Heart right ventricle (tissue), 16 donors: ENCODE measurements around the gene URAD. TPM values are rescaled to one million over a fixed set of nuclear protein-coding genes. Genes with fewer than 3 reads are reported as not detected.
A peak's percentile ranks its signal among the peaks of the same experiment; 100 is the strongest.

Experiments
- ATAC-seq, 8 donors: fragments of 200-7000 bp; cut with Tn5 transposase; one replicate each; pipeline ENCODE4 v1.9.1; 2020; ENCODE audit warnings: mild to moderate bottlenecking in 8 of 8, moderate library complexity in 8 of 8, moderate number of reproducible peaks in 1 of 8
- DNase-seq, 2 donors: peaks; one replicate each; pipeline ENCODE4 v3.0.0-alpha.2; 2020
- H3K27ac ChIP-seq, 10 donors: fragments of 200-600 bp; sonication (generic) in 2 of 10; one replicate each; pipeline versions ENCODE4 v1.5.0 to v1.8.0; 2020 to 2022; ENCODE audit warnings: mild to moderate bottlenecking in 3 of 10
- H3K27me3 ChIP-seq, 7 donors: fragments of 200-600 bp; one replicate each; pipeline ENCODE4 v1.8.0; 2021 to 2022; ENCODE audit warnings: mild to moderate bottlenecking in 2 of 7
- H3K36me3 ChIP-seq, 9 donors: fragments of 200-600 bp; sonication (generic) in 1 of 9; one replicate each; pipeline versions ENCODE4 v1.5.0 to v1.8.0; 2020 to 2022; ENCODE audit warnings: mild to moderate bottlenecking in 2 of 9
- H3K4me1 ChIP-seq, 9 donors: fragments of 200-600 bp; sonication (generic) in 1 of 9; one replicate each; pipeline versions ENCODE4 v1.5.0 to v1.8.0; 2020 to 2022; ENCODE audit warnings: mild to moderate bottlenecking in 4 of 9
- H3K4me3 ChIP-seq, 10 donors: fragments of 200-600 bp; sonication (generic) in 2 of 10; one replicate each; pipeline versions ENCODE4 v1.5.0 to v1.8.0; 2020 to 2022; ENCODE audit warnings: mild to moderate bottlenecking in 7 of 10, moderate library complexity in 2 of 10
- H3K9me3 ChIP-seq, 11 donors: fragments of 200-600 bp in 10 of 11; sonication (generic) in 2 of 11; one replicate each; pipeline versions ENCODE4 v1.5.0 to v1.8.0; 2013 to 2022; ENCODE audit warnings: mild to moderate bottlenecking in 2 of 11, control low read depth in 1 of 11, moderate library complexity in 1 of 11
- WGBS, 2 donors: extraction: QIAGEN DNeasy Blood & Tissue Kit; methylation state at CpG; one replicate each; pipeline ENCODE4 v1.1.7; 2013; ENCODE audit warnings: inconsistent platforms in 1 of 2; 5-methylcytosine and 5-hydroxymethylcytosine counted together
- intact Hi-C, 10 donors: fragments of 100-400 bp; cut with DNase I; formaldehyde crosslinking; loops; one replicate each; pipeline versions ENCODE4 v1.11.1 to v1.14.2; 2022
- polyA plus RNA-seq, 2 donors: library from polyadenylated mRNA; stranded (reverse); fragments of 200-250 nt; gene quantifications; one replicate each; pipeline ENCODE4 v1.2.3, GENCODE V29; 2013
- total RNA-seq, 10 donors: library from RNA; stranded (reverse); fragmentation: NEBNext Ultra II Directional in 3 of 10; extraction: Animal tissue kit (Norgen Biotek cat#: 25700) in 3 of 10; gene quantifications; one replicate each; pipeline versions ENCODE4 v1.2.1 to v1.2.4, GENCODE V29; 2021 to 2023
- TF ChIP-seq, protein P1 (sequence below), 9 donors: fragments of 200-600 bp; sonication (generic) in 2 of 9; IDR thresholded peaks; one replicate each; pipeline versions ENCODE4 v1.5.0 to v1.8.0; 2021 to 2022; ENCODE audit warnings: antibody characterized with exemption in 9 of 9, mild to moderate bottlenecking in 5 of 9, moderate library complexity in 1 of 9
- donor health status: Arrhythmogenic right ventricular cardiomyopathy.
- donor health status: ischemic (EF 13 %, LVEDD 7.1; RV severe dilation, severe dysfunction).
- donor health status: healthy with polysubstance abuse.
- donor health status: DM: no; HTN: yes; CAD: no.
- donor health status: DM: no; HTN: no; CAD: no.
- donor health status: ischemic (EF 25% LVEDD 6.9; RV normal size, moderate dysfunction).
- donor health status: ischemic (EF 25% LVEDD 5.7; RV mildly dilated, moderate dysfunction).
- donor health status: healthy.
- donor health status: DM: yes; HTN: yes; CAD: no.
- donor health status: Ischemic cardiomyopathy.
- donor health status: ischemic (EF 35%, LVEDD 5.7; RV mildly dilated, moderate dysfunction).
- donor health status: nonischemic (EF 11% LVEDD 7.7; RV severe dilation, severe dysfunction).
- donor health status: DM: yes; HTN: yes; CAD: no.
- donor health status: PGD.
- donor health status: ischemic (EF 29% LVEDD 5.4; RV normal size, mild dysfunction).
- donor health status: nonischemic (EF 23%, LVEDD 6.1; RV moderate dilation, normal function).

The URAD gene
- total and polyA plus RNA-seq, 12 donors = 0.07 TPM; not detected in 11

DNA sequence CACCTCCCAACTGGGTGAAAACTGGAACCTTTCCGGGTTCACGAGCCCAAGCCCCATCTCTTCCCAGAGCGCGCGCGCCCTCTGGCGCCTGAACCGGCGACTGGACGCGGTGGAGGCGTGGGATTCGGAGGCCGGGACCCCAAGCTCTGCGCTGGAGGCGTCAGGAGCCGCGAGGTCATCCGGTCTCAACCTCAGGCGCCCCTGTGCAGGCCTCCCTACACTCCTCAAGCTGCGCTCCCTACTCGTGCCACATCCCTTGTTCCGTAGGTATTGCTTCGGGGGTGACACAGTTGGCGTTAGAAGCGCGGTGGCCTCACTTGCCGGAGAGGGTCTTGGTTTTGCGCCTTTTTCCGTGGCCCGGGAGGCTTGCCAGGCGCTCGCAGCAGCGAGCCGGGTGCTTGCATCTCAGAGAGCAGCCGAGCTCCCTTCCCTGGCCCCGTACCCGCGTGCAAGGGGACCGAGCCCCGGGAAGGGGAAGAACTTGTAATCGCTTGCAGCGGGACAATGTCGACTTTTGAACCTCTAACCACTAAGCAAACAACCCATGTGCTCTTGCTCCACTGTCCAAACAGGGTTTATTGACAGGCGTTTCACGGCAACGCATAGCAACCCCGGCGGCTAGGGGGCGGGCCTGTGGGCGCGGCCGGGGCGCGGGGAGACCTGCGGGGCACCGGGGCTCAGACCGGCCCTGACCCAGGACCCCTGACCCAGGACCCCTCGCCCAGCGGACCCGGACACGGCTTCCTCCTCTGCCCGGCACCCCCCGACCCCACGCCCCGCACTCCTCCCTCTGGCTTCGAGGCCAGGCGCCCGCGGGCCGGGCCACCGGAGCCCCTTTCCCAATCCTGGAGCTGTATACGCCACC, 27.9 kb downstream of the URAD start:
- DNase-seq = peak; percentile 11 to 52
- Histone ChIP-seq H3K4me3 (peak overlapping the region; percentile 0 to 46 (median 34)), H3K27me3 (peaks cover 22 to 100% (median 100%) of the 10 kb centered on the region in 7 donors)

DNA sequence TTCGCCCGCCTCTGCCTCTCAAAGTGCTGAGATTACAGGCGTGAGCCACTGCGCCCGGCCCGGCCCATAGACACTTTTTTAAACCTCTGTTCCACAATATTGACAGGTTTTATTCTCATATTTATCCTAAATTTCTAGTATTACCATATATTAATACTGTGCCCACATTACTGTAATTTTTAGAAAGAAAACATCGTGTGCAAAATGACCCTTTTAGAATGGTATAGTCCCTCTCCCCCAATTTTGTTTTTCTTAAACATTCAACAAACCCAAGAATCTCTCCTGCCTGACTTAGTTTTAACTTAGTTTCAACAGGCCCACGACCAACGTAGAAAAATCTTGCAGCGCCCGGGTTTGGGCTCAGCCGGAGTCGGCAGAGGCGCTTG, 28.5 kb downstream of the URAD start:
- TF ChIP-seq, protein P1, sequence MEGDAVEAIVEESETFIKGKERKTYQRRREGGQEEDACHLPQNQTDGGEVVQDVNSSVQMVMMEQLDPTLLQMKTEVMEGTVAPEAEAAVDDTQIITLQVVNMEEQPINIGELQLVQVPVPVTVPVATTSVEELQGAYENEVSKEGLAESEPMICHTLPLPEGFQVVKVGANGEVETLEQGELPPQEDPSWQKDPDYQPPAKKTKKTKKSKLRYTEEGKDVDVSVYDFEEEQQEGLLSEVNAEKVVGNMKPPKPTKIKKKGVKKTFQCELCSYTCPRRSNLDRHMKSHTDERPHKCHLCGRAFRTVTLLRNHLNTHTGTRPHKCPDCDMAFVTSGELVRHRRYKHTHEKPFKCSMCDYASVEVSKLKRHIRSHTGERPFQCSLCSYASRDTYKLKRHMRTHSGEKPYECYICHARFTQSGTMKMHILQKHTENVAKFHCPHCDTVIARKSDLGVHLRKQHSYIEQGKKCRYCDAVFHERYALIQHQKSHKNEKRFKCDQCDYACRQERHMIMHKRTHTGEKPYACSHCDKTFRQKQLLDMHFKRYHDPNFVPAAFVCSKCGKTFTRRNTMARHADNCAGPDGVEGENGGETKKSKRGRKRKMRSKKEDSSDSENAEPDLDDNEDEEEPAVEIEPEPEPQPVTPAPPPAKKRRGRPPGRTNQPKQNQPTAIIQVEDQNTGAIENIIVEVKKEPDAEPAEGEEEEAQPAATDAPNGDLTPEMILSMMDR (IDR thresholded peaks at IDR 0.05) = no peak
- intact Hi-C loops = loop anchor here in 4 of 10 donors (10.0 kb wide), 1 partner anchor 125 kb away; no protein-coding TSS in a partner anchor
- no peaks in the 10 kb centered on the region for H3K36me3 ChIP-seq
- H3K27ac ChIP-seq = no peak overlapping the region
- DNase-seq = no peak
- WGBS, 2 donors = 7 to 8% methylated on average over 14 of the region's 14 CpGs
- H3K9me3 ChIP-seq = no peaks in the 10 kb centered on the region
- H3K4me3 ChIP-seq = peak overlapping the region in 9 of 10 donors; percentile 0 to 46 (median 34)
- peaks cover 26 to 100% (median 100%) of the 10 kb centered on the region in 7 donors for H3K27me3 ChIP-seq
- ATAC-seq = no peak
- H3K4me1 ChIP-seq = peaks cover 3 to 22% (median 17%) of the 10 kb centered on the region in 9 donors

More for the DNA sequence above, 27.9 kb downstream of the URAD start:
- Histone ChIP-seq H3K27ac (no peak overlapping the region), H3K9me3 (no peaks in the 10 kb centered on the region), H3K36me3 (no peaks in the 10 kb centered on the region), H3K4me1 (peaks cover 3 to 22% (median 17%) of the 10 kb centered on the region in 9 donors)
- 1% methylated on average over 69 to 73 of the region's 73 CpGs for WGBS, 2 donors
- ATAC-seq = peak; percentile 16 to 78 (median 48)
- intact Hi-C loops = no loop called here
- TF ChIP-seq, protein P1 (IDR thresholded peaks at IDR 0.05) = peak in 8 of 9 donors; percentile 12 to 54 (median 44)

DNA sequence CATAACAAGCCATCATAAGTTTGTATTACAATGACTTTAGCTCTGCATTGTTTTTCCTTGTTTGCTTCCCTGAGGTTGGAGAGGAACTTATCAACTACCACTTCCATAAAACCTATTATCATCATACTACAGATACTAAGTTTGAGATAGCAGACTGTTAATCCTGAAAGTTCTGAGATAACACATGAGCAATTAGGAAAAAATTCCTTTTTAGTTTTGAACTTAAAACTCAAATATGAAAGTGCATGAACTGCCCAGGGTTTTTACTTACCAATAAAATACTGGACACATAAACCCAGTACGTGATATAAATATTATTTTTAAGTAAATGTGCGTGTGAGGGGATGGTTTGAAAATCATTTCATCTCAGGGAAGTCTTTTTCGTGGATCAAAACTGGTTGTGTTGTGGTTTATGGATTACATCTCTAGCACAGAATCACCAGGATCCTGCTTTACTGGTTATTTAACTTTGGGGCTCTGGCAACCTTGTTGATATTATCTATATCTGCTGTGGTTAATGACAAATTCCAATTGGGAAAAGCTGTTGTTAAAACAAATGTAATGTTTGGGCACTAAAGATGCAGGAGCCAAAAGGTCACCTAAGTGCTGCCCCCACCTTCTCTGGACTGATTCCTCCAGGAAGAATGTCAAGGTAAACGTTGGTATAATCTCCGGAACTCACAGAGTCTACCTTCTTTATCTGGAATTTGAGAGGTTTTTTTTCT, 31.8 kb downstream of the URAD start:
- ATAC-seq (no peak), DNase-seq (no peak)
- H3K36me3 ChIP-seq = no peaks in the 10 kb centered on the region
- no peaks in the 10 kb centered on the region for H3K9me3 ChIP-seq
- H3K27ac ChIP-seq = no peak overlapping the region
- intact Hi-C loops = loop anchor here in 4 of 10 donors (10.0 kb wide), 1 partner anchor 122 kb away; no protein-coding TSS in a partner anchor
- TF ChIP-seq, protein P1 (IDR thresholded peaks at IDR 0.05) = no peak
- 18 to 22% methylated on average over 5 of the region's 5 CpGs for WGBS, 2 donors
- H3K27me3 ChIP-seq = peaks cover 34 to 100% (median 100%) of the 10 kb centered on the region in 7 donors
- no peak overlapping the region for H3K4me3 ChIP-seq
- peaks cover 5 to 36% (median 33%) of the 10 kb centered on the region in 9 donors for H3K4me1 ChIP-seq

DNA sequence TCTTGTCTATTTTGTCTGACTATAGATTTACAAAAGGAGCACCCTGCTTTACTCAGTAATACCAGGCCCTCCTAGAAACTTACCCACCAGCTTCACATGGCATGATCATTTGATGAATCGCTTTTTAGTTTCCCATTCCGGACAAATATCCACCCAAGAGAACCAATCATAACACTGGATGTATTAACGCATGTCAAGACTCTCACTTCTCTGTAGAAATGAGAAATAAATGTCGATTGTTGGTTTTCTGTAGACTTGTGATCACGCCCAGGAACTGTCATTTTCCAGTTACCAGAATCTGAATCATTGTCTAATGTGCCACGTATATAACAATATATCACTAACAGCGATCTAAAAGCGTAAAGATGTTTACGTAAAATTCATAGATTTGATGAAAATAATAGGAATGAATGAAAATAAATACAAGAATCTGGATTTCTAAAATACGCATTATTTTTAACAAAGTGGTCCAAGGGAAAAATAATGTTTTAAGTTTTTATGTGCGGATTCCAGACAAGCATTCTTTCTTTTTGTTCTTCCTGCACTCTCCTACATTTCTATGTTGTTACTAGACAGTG, 33.4 kb downstream of the URAD start:
- intact Hi-C loops = loop anchor here in 4 of 10 donors (10.0 kb wide), 1 partner anchor 120 kb away; no protein-coding TSS in a partner anchor
- 42 to 44% methylated on average over 11 of the region's 11 CpGs for WGBS, 2 donors
- no peak overlapping the region for H3K4me3 ChIP-seq
- H3K4me1 ChIP-seq = peaks cover 2 to 24% (median 20%) of the 10 kb centered on the region in 9 donors
- ATAC-seq = no peak
- no peak for DNase-seq
- no peak overlapping the region for H3K27ac ChIP-seq
- TF ChIP-seq, protein P1 (IDR thresholded peaks at IDR 0.05) = no peak
- H3K9me3 ChIP-seq = peaks cover 0 to 5% (median 0%) of the 10 kb centered on the region in 11 donors
- peaks cover 27 to 100% (median 96%) of the 10 kb centered on the region in 7 donors for H3K27me3 ChIP-seq
- H3K36me3 ChIP-seq = no peaks in the 10 kb centered on the region
